Measurements from ENCODE around the gene RIBC2. TPM values are rescaled to one million over a fixed set of nuclear protein-coding genes. Genes with fewer than 3 reads are reported as not detected.
"Not testable (repeated sequence)": the region's sequence is repeated elsewhere in the genome, so short reads cannot be mapped to it uniquely, and the experiment has no call there.

The RIBC2 gene
- total RNA-seq, 1 experiment from 2014 or later: 0.86 TPM

DNA sequence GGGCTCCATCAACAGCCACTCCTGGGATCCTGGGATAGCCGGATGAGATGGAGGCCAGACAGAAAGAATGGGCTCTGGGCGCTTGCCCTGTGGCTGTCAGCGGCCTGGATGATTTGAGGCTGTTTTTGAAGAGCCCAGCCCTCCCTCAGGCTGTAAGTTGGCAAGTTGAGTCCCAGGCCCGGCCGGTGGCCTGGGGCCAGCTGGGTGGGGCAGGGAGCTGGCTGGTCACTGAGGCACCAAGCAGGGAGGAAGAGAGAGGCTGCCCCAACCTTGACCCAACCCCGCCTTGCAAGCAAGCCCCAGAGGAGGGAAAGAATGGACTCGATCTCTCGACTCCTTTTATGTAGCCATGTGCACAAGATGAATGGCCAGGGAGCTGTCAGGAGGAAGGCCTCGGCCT, 34.9 kb downstream of the RIBC2 start:
- DNase-seq (ENCODE audit: low read depth): no peak

DNA sequence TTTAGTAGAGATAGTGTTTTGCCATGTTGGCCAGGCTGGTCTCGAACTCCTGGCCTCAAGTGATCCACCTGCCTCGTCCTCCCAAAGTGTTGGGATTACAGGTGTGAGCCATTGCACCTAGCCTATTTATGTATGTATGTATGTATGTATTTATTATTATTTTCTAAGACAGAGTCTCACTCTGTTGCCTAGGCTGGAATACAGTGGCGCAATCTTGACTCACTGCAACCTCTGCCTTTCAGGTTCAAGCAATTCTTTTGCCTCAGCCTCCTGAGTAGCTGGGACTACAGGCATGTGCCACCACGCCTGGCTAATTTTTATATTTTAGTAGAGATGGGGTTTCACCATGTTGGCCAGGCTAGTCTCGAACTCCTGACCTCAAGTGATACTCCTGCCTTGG, 35.9 kb downstream of the RIBC2 start:
- DNase-seq (ENCODE audit: low read depth): not testable (repeated sequence)

DNA sequence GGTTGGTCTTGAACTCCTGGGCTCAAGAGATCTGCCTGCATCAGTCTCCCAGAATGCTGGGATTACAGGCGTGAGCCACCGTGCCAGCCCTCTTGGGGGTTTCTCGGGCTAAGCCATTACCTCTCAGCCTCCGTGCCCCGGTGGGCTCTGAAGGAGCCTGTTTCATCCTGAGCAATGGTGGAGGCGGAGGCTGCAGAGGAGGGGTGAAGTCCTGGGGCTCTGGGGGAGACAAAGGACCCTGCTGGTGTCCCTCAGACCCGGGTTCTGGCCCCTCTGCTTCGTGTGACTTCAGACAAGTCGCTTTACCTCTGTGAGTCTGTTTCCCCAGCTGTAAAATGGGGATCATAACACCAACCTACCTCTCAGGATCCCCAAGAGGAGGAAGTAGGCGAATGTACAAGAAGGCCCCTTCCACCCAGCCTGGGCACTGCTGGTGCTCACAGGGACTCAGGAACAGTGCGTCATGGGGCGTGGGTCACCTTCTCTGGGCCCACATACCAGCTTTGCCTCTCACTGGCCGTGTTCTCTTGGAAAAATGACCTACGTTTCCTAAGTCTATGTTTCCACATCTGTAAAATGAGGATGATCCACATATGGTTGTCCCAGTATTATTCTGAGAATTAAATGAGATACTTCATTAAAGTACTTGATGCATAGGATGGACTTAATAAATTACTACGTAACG, 36.8 kb downstream of the RIBC2 start:
- no peak for DNase-seq (ENCODE audit: low read depth)

DNA sequence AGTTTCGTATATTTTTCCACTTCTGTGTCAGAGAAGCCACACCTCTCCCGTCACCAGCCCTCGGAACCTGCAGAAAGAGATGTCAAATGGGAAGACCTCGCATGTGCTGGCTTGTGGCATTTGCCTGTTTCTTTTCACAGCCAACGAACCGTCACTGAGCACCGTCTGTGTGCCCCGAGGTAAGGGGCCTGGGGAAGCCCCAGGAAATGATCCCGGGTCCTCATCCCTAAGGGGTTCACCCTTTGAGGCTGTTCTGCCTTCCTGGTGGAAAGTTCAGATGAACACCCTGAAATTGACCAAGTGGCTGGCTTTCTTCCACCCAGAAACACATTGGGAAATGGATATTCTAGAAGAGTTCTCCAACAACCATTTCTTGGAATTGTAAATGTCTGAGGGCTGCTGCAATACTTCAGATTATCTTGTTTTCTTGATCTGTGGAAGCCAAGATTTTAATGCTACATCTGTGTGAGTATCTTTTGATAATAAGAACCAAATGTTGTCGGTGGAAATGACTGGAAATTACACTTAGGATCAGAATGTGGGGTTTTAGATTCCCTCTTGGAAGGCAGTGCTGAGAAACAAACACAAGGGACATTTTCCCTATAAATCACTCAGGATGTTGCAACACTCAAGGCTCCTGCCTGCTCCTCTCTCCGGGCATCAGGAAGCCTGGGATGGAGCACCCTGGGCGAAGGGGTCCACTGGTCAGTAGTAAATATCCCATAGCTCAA, 37.6 kb downstream of the RIBC2 start:
- DNase-seq (ENCODE audit: low read depth): peak; percentile 17

DNA sequence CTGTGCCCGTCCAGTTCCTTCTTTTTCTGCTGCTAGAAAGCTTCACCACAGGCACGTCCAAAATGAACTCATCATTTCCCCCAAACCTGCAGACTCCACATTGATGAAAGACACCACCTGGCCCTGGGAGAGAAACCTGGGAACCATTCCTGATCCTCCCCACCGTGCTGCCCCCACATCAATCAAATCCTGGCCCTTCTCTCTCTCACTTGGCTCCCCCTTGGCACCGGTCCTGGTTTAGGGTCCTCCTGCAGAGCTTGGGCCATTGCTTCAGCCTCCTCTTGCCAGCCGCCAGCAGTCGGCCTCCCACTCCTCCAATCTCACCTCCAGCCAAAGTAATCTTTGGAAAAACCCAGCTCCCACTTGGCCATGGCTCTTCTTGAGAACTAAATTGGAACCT, 38.5 kb downstream of the RIBC2 start:
- no peak for DNase-seq (ENCODE audit: low read depth)

DNA sequence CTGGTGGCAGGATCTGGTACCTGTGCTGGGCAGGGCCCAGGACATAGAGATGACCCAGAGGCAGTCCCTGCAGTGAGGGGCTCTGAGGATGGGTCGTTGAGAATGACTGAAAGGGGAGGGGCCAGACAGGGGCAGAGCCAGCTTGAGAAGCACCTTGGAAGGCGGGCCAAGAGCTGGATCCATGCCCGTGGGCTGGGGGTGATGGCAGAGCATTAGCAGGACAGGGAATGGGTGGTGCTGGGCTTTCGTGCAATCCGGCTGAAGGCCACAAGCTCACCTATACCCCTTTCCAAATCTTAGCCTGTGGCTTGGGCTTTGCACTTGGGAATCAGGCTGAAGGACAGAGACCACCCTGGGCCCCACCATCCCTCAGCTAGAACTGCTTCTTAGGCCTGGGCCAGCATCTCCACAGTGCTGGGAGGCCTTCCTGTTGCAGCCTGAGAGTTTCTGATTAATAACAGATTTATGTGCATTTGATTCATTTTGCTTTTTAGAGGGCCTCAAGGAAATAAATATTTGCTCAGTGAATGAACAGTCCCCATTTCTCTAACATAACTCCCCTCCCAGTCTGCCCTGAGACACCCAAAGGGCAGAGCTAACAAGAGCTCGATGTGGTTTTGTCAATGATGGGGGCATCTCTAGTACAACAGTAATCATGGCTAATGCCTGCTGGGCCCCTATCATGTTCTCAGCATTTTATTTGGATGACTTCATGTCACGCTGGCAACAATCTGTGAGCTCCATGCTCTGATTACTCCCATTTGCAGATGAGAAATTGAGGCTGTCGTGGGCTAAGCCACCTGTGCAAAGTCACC, 39.3 kb downstream of the RIBC2 start:
- DNase-seq (ENCODE audit: low read depth): no peak

DNA sequence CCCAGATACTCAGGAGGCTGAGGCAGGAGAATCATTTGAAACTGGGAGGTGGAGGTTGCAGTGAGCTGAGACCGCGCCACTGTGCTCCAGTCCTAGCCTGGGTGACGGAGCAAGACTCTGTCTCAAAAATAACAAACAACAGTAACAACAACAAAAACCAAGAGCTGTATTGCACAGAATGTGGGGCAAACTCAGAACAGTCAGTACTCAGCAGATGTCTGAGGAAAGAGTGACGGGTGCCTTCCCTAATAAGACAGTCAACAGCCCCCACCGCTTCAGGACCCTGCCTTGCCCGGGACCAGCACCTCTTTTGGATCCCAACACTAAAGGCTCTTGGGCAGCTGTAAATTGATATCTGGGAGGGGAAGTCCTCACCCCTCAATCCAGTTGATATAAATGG, 40.3 kb downstream of the RIBC2 start:
- no peak for DNase-seq (ENCODE audit: low read depth)

DNA sequence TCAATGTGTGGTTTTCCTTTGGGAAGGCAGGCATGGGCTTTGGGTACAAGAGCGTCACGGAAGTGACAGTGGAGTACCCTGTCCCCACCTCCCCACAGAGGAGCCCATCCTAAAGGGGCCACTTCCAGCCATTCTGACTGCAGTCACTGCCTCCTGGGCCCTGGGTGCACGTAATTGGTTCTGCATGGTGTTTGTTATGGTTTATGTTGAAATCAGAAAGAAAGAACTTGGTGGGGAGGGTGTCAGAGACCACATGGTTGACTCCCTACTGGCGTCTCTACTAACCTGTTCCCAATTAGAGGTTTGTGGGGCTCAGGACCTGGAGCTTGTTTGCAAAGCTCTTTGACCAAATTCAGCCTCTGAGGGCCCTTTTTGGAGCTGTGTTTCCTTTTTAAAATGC, 40.8 kb downstream of the RIBC2 start:
- no peak for DNase-seq (ENCODE audit: low read depth)

DNA sequence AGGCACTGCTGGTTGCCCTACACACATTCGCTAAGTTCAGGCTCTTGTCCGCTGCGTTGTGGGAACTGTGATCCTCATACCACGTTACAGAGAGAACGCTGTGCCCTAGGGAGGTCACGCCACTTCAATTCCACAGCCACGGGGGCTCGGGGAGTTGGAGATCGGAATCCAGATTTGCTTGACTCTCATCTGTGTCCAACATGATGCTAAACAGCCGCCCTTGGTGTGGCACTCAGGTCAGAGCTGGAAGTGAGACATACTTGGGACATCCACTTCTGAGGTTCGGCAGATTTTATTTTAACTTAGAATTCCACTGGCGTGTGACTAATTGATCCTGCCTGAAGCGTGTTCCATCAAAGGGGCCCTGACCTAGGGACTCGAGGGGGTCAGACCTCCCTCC, 41.7 kb downstream of the RIBC2 start:
- DNase-seq (ENCODE audit: low read depth): no peak

DNA sequence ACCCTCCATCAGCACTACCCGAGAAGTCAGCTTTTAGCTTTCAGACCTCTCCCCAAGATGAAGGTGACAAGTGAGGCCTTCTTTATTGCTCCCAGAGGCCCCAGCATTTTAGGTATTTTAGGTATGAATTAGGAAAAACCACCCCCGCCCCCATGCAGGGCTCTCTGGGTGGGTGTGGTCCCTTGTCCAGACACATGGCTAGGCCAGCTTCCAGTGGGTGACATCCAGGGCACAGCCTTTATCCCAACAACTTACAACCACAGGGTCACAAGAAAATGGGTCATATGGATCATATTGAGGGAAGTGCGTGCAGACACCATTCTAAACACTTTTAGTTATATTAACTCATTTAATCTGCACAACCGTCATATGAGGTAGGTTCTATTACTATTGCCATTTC, 42.1 kb downstream of the RIBC2 start:
- no peak for DNase-seq (ENCODE audit: low read depth)

DNA sequence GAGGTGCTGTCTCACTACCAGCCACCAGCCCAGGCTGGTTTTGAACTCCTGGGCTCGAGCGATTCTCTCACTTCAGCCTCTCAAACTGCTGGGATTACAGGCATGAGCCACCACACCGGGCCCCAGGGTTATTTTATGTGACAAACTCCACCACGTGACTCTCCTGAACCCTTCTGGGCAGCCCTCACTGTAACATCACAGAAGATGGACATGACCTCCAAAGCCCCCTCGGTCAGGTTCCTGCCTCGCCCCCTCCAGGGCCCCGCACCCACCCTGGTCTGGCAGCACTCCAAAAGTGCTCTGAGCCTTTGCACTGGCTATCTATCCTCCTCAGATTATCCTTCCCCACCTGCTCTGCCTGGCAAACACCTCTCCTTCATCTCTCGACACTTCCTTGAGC, 43.3 kb downstream of the RIBC2 start:
- no peak for DNase-seq (ENCODE audit: low read depth)

DNA sequence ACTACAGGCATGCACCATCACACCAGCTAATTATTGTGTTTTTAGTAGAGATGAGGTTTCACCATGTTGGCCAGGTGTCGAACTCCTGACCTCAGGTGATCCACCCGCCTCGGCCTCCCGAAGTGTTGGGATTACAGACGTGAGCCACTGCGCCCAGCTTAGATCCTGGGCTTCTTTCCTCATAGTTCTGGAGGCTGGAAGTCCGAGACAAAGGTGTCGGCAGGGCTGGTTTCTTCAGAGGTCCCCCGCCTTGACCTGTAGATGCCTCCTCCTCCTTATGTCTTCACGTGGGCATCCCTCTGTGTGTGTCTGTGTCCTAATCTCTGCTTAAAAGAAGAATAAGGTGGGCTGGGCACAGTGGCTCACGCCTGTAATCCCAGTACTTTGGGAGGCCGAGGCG, 45.0 kb downstream of the RIBC2 start:
- no peak for DNase-seq (ENCODE audit: low read depth)

DNA sequence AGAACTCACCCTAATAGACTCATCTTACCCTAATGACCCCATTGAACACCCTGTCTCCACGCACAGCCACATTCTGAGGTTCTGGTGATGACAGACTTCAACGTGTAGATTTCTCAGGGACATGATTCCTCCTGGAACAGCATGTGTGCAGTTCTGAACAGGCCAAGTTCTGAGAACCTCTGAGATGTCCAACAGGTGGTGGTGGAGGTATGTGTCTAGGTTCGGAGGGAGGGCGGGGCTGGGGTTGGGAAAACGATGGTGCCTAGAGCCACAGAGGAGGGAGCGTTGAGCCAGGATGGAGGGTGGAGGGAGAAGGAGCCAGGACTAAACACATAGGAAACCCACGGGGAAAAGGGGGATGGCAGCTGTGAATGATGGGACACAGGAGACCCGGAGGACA, 45.7 kb downstream of the RIBC2 start:
- DNase-seq (ENCODE audit: low read depth): no peak

DNA sequence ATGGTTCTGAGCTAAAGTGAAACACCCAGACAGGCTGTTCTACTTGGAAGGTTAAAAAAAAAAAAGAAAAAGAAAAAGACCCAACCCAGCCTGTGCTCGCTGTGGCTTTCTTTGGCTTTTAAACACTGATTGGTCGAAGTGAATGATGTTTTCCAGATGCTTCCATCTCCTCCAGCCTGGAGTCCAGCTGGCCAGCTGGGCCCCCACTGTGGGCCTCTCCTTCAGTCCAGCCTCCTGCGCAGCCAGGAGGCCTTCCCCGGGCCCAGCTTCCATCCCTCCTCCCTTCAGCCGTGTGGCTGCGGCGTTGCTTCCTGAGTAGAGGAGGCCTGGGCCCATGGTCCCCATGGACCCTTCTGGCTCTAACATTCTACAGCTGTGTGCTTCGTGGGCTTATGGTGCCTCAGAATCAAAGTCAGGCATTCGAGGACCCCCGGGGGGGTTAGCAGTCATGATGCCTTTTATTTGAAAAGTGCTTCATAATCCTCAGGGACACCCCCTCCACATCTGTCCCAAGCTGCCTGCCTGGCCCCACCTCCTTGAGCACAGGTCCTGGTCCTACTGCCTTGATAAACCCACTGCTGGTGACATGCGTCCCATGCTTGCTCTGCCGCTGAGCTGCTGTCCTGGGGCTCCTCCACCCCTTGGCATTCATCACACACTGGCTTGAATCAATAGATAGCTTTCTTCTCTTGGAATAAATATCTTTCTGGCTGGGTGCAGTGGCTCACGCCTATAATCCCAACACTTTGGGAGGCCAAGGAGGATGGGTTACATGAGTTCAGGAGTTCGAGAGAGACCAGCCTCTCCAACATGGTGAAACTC, 47.0 kb downstream of the RIBC2 start:
- DNase-seq (ENCODE audit: low read depth): no peak

DNA sequence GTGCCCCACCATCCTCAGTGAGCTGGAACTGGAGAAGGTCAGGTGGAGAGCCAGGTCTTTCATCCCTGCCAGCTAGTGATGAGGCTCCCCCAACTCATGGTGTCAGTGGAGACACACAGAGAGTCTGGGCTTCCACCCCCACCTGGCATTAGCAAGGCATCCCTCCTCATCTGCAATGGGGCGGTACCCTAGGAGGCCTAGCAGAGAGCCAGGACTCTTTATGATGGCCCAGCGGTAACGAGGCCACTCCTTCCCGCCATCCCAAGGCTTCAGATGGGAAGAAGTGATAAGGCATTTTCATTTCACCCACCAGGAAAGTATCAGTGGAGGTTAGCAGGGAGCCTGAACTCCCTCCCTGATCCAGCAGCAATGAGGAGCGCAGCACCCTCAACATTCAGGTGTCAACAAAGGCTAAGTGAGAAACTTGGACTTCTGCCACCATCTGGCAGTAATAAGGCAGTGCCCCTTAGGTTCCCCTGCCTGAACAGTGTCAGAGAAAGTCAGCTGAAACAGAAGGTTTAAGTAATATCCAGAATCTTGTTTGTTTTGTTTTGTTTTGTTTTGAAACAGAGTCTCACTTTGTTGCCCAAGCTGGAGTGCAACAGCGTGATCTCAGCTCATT, 48.7 kb downstream of the RIBC2 start:
- DNase-seq (ENCODE audit: low read depth): no peak

DNA sequence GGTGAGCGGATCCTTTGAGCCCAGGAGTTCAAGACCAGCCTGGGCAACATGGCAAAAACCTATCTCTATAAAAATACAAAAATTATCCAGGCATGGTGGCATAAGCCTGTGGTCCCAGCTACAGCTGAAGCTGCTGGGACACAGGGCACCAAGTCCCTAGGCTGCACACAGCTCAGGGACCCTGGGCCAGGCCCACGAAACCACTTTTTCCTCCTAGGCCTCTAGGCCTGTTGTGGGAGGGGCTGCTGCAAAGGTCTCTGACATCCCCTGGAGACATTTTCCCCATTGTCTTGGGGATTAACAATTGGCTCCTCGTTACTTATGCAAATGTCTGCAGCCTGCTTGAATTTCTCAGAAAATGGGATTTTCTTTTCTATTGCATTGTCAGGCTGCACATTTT, 50.2 kb downstream of the RIBC2 start:
- not testable (repeated sequence) for DNase-seq (ENCODE audit: low read depth)

DNA sequence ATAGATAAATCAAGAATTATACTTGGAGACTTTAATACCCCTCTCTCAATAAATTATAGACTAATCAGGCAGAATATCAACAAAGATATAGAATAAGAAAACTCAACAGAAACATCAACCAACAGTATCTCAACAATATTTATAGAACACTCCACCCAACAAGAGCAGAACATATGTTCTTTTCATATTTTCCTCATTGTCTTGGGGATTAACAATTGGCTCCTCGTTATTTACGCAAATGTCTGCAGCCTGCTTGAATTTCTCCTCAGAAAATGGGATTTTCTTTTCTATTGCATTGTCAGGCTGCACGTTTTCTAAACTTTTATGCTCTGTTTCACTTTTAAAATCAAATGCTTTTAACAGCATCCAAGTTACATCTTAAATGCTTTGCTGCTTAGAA, 52.1 kb downstream of the RIBC2 start:
- DNase-seq (ENCODE audit: low read depth): no peak

DNA sequence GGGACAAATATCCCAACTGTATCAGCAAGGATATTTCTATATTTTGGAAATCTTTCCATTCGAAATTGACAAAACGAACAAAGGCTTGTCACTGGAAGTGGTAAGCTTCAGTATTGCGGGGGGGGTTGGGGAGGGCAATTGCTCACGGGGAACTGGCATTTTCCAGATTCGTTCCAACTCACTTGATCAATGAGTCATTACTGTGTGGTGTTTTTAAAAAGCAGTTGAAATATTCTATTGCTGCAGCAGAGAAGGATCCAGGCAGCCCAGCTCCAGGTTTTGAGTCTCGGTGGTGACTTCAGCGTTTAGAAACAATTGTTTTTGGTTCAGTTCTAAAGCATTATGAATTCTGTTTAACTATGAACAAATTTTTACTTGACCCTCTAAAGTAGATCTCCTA, 55.4 kb downstream of the RIBC2 start:
- DNase-seq (ENCODE audit: low read depth): peak; percentile 76

DNA sequence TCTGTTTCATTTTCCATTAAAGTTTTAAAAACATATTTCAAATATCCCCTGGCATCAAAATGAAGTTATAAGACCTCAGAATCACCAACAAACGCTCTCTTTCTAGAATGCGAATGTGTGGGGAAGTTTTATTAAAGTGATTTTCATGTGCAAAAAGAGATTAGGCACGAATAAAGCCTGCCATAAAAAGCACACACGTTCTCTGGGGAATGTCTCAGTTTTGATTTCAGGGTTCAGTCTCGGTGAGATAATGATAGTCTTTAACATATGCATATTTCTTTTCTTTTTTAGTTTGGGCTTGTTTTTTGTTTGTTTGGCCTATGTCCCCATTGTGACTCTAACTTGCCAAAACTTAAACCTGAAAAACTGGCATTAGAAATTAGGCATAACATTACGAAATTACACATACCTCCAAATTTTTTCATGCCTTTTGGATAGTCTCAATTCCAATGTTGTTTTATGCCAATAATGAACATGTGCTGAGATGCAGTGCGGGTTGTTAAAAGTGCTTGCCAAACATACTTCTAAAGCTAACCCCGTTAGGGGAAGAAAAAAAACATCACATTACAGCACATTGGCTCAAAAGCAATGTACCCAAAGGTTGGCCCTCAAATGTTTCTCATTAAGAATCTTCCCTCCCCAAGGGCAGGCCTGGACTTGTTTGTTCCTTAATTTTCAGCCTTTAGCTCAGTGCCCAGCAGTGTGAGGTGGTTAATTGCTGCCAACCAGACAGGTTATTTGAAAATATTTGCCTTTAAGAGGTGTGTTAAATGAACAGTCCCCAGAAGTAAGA, 56.0 kb downstream of the RIBC2 start:
- peak; percentile 22 for DNase-seq (ENCODE audit: low read depth)

DNA sequence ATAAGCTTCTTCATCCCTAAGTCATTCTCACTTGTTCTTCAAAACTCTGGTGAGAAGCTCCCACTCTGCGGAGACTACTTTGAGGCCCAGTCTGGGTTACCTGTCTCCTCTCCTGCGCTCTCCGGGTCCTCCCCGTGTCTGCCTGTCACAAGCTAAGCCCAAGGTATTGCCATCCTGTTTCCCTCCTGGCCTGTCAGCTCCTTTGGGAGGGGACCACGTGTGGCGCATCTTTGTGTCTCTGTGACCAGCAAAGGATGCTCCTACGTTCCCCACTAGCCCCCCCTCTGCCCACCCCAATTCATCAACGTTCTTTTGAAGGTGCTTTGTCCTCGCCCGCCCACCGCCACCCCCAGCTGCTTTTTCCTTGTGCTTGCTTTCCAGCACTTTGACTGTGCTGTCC, 57.4 kb downstream of the RIBC2 start:
- DNase-seq (ENCODE audit: low read depth): no peak
